Osteocyte (in vitro differentiated cells): ENCODE results near the gene KRTAP1-5. TPM values are rescaled to one million over a fixed set of nuclear protein-coding genes. Genes with fewer than 3 reads are reported as not detected.

Experiments
- DNase-seq: peaks from one replicate; pipeline ENCODE4 v3.0.0; 2021; ENCODE audit warnings: mixed read lengths; ENCODE audit not compliant: unreplicated experiment; ENCODE audit errors: extremely low spot score
- H3K27ac Mint-ChIP-seq: one replicate; pipeline ENCODE4 v1.8.0; 2021; ENCODE audit warnings: mild to moderate bottlenecking, mixed read lengths; ENCODE audit not compliant: unreplicated experiment
- H3K27me3 Mint-ChIP-seq: one replicate; pipeline ENCODE4 v1.8.0; 2021; ENCODE audit warnings: mixed read lengths; ENCODE audit not compliant: unreplicated experiment
- H3K36me3 Mint-ChIP-seq: one replicate; pipeline ENCODE4 v1.8.0; 2021; ENCODE audit warnings: mixed read lengths; ENCODE audit not compliant: unreplicated experiment
- H3K4me1 Mint-ChIP-seq: one replicate; pipeline ENCODE4 v1.8.0; 2021; ENCODE audit warnings: mixed read lengths; ENCODE audit not compliant: unreplicated experiment
- H3K4me3 Mint-ChIP-seq: one replicate; pipeline ENCODE4 v1.8.0; 2021; ENCODE audit warnings: mild to moderate bottlenecking, moderate library complexity, mixed read lengths; ENCODE audit not compliant: unreplicated experiment
- H3K9me3 Mint-ChIP-seq: one replicate; pipeline ENCODE4 v1.8.0; 2021; ENCODE audit warnings: mixed read lengths; ENCODE audit not compliant: unreplicated experiment
- total RNA-seq: library from RNA; stranded (reverse); gene quantifications from 2 replicates; pipeline ENCODE4 v1.2.1, GENCODE V29; 2021
- TF ChIP-seq, protein P1 (sequence below): fragments of 200-600 bp; sonication (generic); IDR thresholded peaks from 2 replicates; pipeline ENCODE4 v1.5.0; 2021; ENCODE audit warnings: antibody characterized with exemption, mild to moderate bottlenecking, moderate library complexity

The KRTAP1-5 gene
- total RNA-seq, 1 donor from 2014 or later: not detected

DNA sequence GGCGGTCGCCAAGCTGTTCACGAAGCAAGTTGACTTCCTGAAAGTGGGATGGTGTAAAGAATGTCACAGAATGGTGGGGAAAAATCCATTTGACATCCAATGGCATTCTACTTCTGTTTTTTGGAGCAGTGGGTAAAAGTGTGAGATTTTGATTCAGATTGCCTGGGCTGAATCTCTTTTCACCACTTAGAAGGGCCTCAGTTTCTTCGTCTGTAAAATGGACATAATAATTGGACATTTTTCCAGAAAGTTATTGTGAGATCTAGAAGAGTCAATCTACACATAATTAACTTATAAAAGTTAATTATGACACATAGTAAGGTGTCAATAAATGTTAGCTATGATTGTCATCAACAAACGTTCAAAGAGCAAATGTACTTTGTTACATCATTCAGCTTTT is 45.9 kb downstream of the KRTAP1-5 start:
- Mint-ChIP-seq H3K9me3 (no peaks in the 10 kb centered on the region), H3K27ac (no peak overlapping the region), H3K4me3 (no peak overlapping the region), H3K4me1 (peaks cover 5% of the 10 kb centered on the region), H3K36me3 (no peaks in the 10 kb centered on the region), H3K27me3 (no peaks in the 10 kb centered on the region)
- DNase-seq: no peak
- TF ChIP-seq, protein P1, sequence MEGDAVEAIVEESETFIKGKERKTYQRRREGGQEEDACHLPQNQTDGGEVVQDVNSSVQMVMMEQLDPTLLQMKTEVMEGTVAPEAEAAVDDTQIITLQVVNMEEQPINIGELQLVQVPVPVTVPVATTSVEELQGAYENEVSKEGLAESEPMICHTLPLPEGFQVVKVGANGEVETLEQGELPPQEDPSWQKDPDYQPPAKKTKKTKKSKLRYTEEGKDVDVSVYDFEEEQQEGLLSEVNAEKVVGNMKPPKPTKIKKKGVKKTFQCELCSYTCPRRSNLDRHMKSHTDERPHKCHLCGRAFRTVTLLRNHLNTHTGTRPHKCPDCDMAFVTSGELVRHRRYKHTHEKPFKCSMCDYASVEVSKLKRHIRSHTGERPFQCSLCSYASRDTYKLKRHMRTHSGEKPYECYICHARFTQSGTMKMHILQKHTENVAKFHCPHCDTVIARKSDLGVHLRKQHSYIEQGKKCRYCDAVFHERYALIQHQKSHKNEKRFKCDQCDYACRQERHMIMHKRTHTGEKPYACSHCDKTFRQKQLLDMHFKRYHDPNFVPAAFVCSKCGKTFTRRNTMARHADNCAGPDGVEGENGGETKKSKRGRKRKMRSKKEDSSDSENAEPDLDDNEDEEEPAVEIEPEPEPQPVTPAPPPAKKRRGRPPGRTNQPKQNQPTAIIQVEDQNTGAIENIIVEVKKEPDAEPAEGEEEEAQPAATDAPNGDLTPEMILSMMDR: no peak

DNA sequence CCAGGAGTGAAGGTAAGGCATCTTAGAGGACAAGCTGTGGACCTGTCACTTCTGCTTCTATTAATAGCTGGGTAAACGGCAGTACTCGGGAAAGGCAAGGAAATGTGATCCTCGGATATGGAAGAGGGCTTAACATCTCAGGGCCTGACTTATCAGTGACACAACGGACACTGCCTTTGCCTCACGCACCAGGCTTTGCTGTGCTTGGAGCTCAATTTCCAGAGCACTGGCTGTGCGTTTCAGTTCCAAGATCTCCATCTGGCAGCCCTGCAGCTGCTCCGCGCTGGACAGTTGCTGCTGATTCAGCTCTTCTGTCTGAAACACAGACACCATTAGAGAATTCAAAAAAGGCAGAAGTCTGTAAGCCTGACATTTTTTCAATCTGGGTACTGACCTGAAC is 46.4 kb downstream of the KRTAP1-5 start:
- DNase-seq: no peak
- H3K27ac Mint-ChIP-seq: no peak overlapping the region
- H3K9me3 Mint-ChIP-seq: no peaks in the 10 kb centered on the region

DNA sequence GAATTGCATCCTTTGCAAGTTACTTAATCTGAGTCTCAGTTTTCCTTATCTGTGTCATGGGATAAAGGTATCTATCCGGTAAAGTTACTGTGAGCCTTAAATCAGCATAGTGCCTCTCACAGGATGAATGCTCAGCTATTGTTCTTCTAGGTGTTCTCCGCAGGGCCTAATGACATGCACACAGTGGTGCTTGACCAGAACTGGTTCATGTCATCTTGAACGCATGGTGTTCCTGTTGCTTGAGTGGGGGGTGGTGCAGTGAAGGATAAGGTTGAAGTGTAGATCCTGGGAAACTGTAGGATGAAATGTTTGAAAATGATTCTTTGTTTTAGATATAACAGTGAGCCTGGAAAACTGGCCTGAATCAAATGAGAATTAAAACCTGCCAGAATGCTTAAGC is 46.9 kb downstream of the KRTAP1-5 start:
- H3K4me1 Mint-ChIP-seq: peaks cover 5% of the 10 kb centered on the region
- no peaks in the 10 kb centered on the region for H3K27me3 Mint-ChIP-seq
- no peak overlapping the region for H3K27ac Mint-ChIP-seq
- no peaks in the 10 kb centered on the region for H3K36me3 Mint-ChIP-seq
- no peak for DNase-seq
- TF ChIP-seq, protein P1: no peak
- H3K4me3 Mint-ChIP-seq: no peak overlapping the region
- H3K9me3 Mint-ChIP-seq: no peaks in the 10 kb centered on the region

More for the DNA sequence above, 46.4 kb downstream of the KRTAP1-5 start:
- H3K27me3 Mint-ChIP-seq: no peaks in the 10 kb centered on the region
- no peaks in the 10 kb centered on the region for H3K36me3 Mint-ChIP-seq
- peaks cover 5% of the 10 kb centered on the region for H3K4me1 Mint-ChIP-seq
- no peak overlapping the region for H3K4me3 Mint-ChIP-seq
- TF ChIP-seq, protein P1: no peak

DNA sequence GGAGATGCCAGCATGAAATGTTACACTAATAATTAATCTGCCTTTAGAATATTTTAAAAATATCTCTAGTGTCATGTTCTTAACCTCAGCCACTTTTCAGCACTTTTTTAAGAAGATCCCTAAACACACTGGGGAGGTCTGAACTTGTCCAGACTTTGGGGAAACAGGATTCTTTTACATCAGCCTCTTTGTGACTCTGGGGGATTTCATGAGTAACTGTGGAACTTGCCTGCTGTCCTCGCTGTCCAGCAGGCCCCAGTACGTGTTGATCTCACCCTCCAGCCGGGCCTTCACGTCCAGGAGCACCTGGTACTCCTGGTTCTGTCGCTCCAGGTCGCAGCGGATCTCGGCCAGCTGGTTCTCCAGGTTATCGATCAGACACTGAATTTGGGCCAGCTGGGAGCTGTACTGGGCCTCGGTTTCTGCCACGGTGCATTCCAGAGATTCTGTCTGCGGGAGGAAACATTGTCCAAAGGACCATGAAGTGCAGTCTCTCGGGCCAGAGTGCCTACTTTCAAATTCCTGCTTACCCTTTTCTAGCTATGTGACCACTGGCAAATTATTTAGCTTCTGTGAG is 48.3 kb downstream of the KRTAP1-5 start:
- no peak overlapping the region for H3K4me3 Mint-ChIP-seq
- no peak for DNase-seq
- H3K4me1 Mint-ChIP-seq: peaks cover 5% of the 10 kb centered on the region
- no peak overlapping the region for H3K27ac Mint-ChIP-seq
- no peaks in the 10 kb centered on the region for H3K36me3 Mint-ChIP-seq
- no peaks in the 10 kb centered on the region for H3K27me3 Mint-ChIP-seq
- no peaks in the 10 kb centered on the region for H3K9me3 Mint-ChIP-seq
- TF ChIP-seq, protein P1: no peak

Other genes starting within 250 kb of the KRTAP1-5 start
- not detected in 2 replicates for gene KRT27, start 244.7 kb downstream of the KRTAP1-5 start, total RNA-seq
- not detected in 2 replicates for gene KRT28, start 227.2 kb downstream of the KRTAP1-5 start, total RNA-seq
- 46.5 and 49.0 TPM in 2 replicates for gene KRT10, start 204.6 kb downstream of the KRTAP1-5 start, total RNA-seq
- not detected in 2 replicates for gene KRT12, start 160.0 kb downstream of the KRTAP1-5 start, total RNA-seq
- not detected in 2 replicates for gene KRT20, start 142.0 kb downstream of the KRTAP1-5 start, total RNA-seq
- not detected in 2 replicates for gene KRT23, start 89.6 kb downstream of the KRTAP1-5 start, total RNA-seq
- gene KRT39, start 60.3 kb downstream of the KRTAP1-5 start, total RNA-seq: not detected in 2 replicates
- not detected in 2 replicates for gene KRT40, start 42.9 kb downstream of the KRTAP1-5 start, total RNA-seq
- gene KRTAP3-3, start 33.0 kb downstream of the KRTAP1-5 start, total RNA-seq: not detected in 2 replicates
- gene KRTAP3-2, start 27.3 kb downstream of the KRTAP1-5 start, total RNA-seq: not detected in 2 replicates
- not detected in 2 replicates for gene KRTAP3-1, start 18.1 kb downstream of the KRTAP1-5 start, total RNA-seq
- not detected in 2 replicates for gene KRTAP1-4, start 3.0 kb upstream of the KRTAP1-5 start, total RNA-seq
- not detected in 2 replicates for gene KRTAP1-3, start 7.7 kb upstream of the KRTAP1-5 start, total RNA-seq
- gene KRTAP1-1, start 14.2 kb upstream of the KRTAP1-5 start, total RNA-seq: not detected in 2 replicates
- not detected in 2 replicates for gene KRTAP2-1, start 20.1 kb upstream of the KRTAP1-5 start, total RNA-seq
- gene KRTAP2-2, start 28.0 kb upstream of the KRTAP1-5 start, total RNA-seq: not detected in 2 replicates
- not detected in 2 replicates for gene KRTAP2-3, start 32.9 kb upstream of the KRTAP1-5 start, total RNA-seq
- not detected in 2 replicates for gene KRTAP2-4, start 38.7 kb upstream of the KRTAP1-5 start, total RNA-seq
- not detected in 2 replicates for gene KRTAP4-7, start 56.9 kb upstream of the KRTAP1-5 start, total RNA-seq
- gene KRTAP4-8, start 70.9 kb upstream of the KRTAP1-5 start, total RNA-seq: not detected in 2 replicates
- not detected in 2 replicates for gene KRTAP4-16, start 75.0 kb upstream of the KRTAP1-5 start, total RNA-seq
- gene KRTAP4-9, start 78.2 kb upstream of the KRTAP1-5 start, total RNA-seq: not detected in 2 replicates
- gene KRTAP4-11, start 91.2 kb upstream of the KRTAP1-5 start, total RNA-seq: not detected in 2 replicates
- not detected in 2 replicates for gene KRTAP4-12, start 97.0 kb upstream of the KRTAP1-5 start, total RNA-seq
- gene KRTAP4-6, start 113.3 kb upstream of the KRTAP1-5 start, total RNA-seq: not detected in 2 replicates
- gene KRTAP4-5, start 122.6 kb upstream of the KRTAP1-5 start, total RNA-seq: not detected in 2 replicates
- not detected in 2 replicates for gene KRTAP4-4, start 133.5 kb upstream of the KRTAP1-5 start, total RNA-seq
- gene KRTAP4-3, start 141.0 kb upstream of the KRTAP1-5 start, total RNA-seq: not detected in 2 replicates
- gene KRTAP4-2, start 151.0 kb upstream of the KRTAP1-5 start, total RNA-seq: not detected in 2 replicates
- gene KRTAP4-1, start 157.7 kb upstream of the KRTAP1-5 start, total RNA-seq: not detected in 2 replicates
- gene KRTAP9-1, start 162.7 kb upstream of the KRTAP1-5 start, total RNA-seq: not detected in 2 replicates
- gene KRTAP9-2, start 199.4 kb upstream of the KRTAP1-5 start, total RNA-seq: not detected in 2 replicates
- gene KRTAP9-3, start 205.2 kb upstream of the KRTAP1-5 start, total RNA-seq: not detected in 2 replicates
- gene KRTAP9-8, start 210.8 kb upstream of the KRTAP1-5 start, total RNA-seq: not detected in 2 replicates
- not detected in 2 replicates for gene KRTAP9-4, start 222.5 kb upstream of the KRTAP1-5 start, total RNA-seq
- gene KRTAP9-9, start 228.2 kb upstream of the KRTAP1-5 start, total RNA-seq: not detected in 2 replicates
- not detected in 2 replicates for gene KRTAP9-6, start 238.2 kb upstream of the KRTAP1-5 start, total RNA-seq
- gene KRTAP9-7, start 248.5 kb upstream of the KRTAP1-5 start, total RNA-seq: not detected in 2 replicates